Measurements from ENCODE around the gene PHF21B. TPM values are rescaled to one million over a fixed set of nuclear protein-coding genes. Genes with fewer than 3 reads are reported as not detected.
A peak's percentile ranks its signal among the peaks of the same experiment; 100 is the strongest.

Gene PHF21B
- total and polyA plus RNA-seq, 2 of the 8 experiments (the other 6 are each of a cell fraction or from before 2014, with no cell fraction given), result 19.3 to 68.1 TPM

- peaks cover 0 to 6% of the 10 kb centered on the region in 2 experiments for H4K20me1 ChIP-seq (replicated peaks in 1 of 2; ENCODE audit: control insufficient read depth in 1 of 2, insufficient read depth in 2 of 2, low read length in 2 of 2)
- H4K91ac ChIP-seq (replicated peaks; ENCODE audit: insufficient read length, low read length), result no peak overlapping the region
- H3K56ac ChIP-seq (replicated peaks; ENCODE audit: insufficient read length, low read depth, low read length), result no peak overlapping the region
- no peaks in the 10 kb centered on the region for H3K79me2 ChIP-seq (ENCODE audit: control insufficient read depth in 1 of 2, insufficient read depth in 2 of 2, low read length in 2 of 2)
- H3K9ac ChIP-seq (replicated peaks in 1 of 4; ENCODE audit: extremely low read depth in 1 of 4, low read depth in 3 of 4, low read length in 3 of 4), result no peak overlapping the region
- H3K9me3 ChIP-seq (ENCODE audit: insufficient read depth in 2 of 2, low read depth in 1 of 2, low read length in 1 of 2), result no peaks in the 10 kb centered on the region
- no peak overlapping the region for H3K4ac ChIP-seq (replicated peaks; ENCODE audit: insufficient read length, low read depth, low read length)
- no peak overlapping the region for H2BK12ac ChIP-seq (ENCODE audit: low read depth, low read length)
- H3K23ac ChIP-seq (ENCODE audit: insufficient read length), result no peak overlapping the region
- H3K14ac ChIP-seq (ENCODE audit: insufficient read length), result no peak overlapping the region
- no peak overlapping the region for H2BK120ac ChIP-seq (replicated peaks; ENCODE audit: low read depth, low read length)
- H3K18ac ChIP-seq (ENCODE audit: extremely low read depth, low read length), result no peak overlapping the region
- H3K27me3 ChIP-seq (replicated peaks in 1 of 4; ENCODE audit: control insufficient read depth in 3 of 4, extremely low read depth in 1 of 4, insufficient read depth in 3 of 4, low read length in 3 of 4), result no peaks in the 10 kb centered on the region
- no peak overlapping the region for H3K4me2 ChIP-seq (ENCODE audit: insufficient read depth in 1 of 2, low read depth in 2 of 2, low read length in 2 of 2)
- 0 out of 2 replicates have a peak overlapping the region, but pooled peaks have one; percentile 16 for H2BK5ac ChIP-seq (ENCODE audit: low read depth, low read length)
- no peaks in the 10 kb centered on the region; the same call in 1 of the 2 replicates for H3K79me1 ChIP-seq (ENCODE audit: low read depth, low read length)
- ChIA-PET CTCF (ENCODE audit: partially characterized antibody) (interaction anchor here (1.1 kb wide), 1 partner anchor 15 kb away, joined by 3 read pairs; no protein-coding TSS in a partner anchor), POLR2A (ENCODE audit: partially characterized antibody) (no interaction called here)
- no peak overlapping the region for H2AFZ ChIP-seq (ENCODE audit: low read length)
- no peak overlapping the region for H2BK15ac ChIP-seq (ENCODE audit: low read length)
- no peaks in the 10 kb centered on the region for H3K23me2 ChIP-seq (ENCODE audit: low read depth, low read length)
- no peak overlapping the region for H4K5ac ChIP-seq (ENCODE audit: insufficient read length, low read depth, low read length)
- DNase-seq (ENCODE audit: low read depth in 1 of 2, low spot score in 2 of 2) (no peak), FAIRE-seq (no peak)
- WGBS, 2 experiments (ENCODE audit: extremely low coverage in 1 of 2, insufficient coverage in 1 of 2, insufficient read length in 1 of 2, insufficient replicate concordance in 2 of 2, low coverage in 1 of 2, low lambda C conversion rate in 2 of 2, missing lambda C conversion rate in 1 of 2), result 85% methylated on average over 23 of the region's 23 CpGs; no CpG with 5 or more reads in 1 of the 2 experiments
- no peak overlapping the region for H2BK20ac ChIP-seq (ENCODE audit: low read length)
- H3K36me3 ChIP-seq (ENCODE audit: control insufficient read depth in 2 of 4, insufficient read depth in 4 of 4, low read length in 3 of 4), result peaks cover 5 to 21% (median 9%) of the 10 kb centered on the region in 4 experiments; a peak in 5 of 8 replicates
- peak overlapping the region; percentile 20; the same call in 1 of the 2 replicates for H4K8ac ChIP-seq (ENCODE audit: extremely low read depth, insufficient read depth, low read length)
- no peak overlapping the region for H2AK5ac ChIP-seq (ENCODE audit: low read depth, low read length)
- H3K4me1 ChIP-seq (replicated peaks in 1 of 4; ENCODE audit: control insufficient read depth in 3 of 4, insufficient read depth in 4 of 4, low read length in 3 of 4), result no peaks in the 10 kb centered on the region; a peak in 2 of 7 replicates
- TF ChIP-seq USF2 (IDR thresholded peaks at IDR 0.05; ENCODE audit: low read length), result no peak
- TF ChIP-seq BACH1 (IDR thresholded peaks at IDR 0.05; ENCODE audit: low read length), result no peak
- TF ChIP-seq RXRA (IDR thresholded peaks at IDR 0.05; ENCODE audit: insufficient read depth, low read depth, low read length), result no peak
- TF ChIP-seq POU5F1 (IDR thresholded peaks at IDR 0.05; ENCODE audit: low read depth, low read length), result no peak
- no peak overlapping the region for H3K27ac ChIP-seq (ENCODE audit: low read depth, low read length)
- H3K4me3 ChIP-seq (ENCODE audit: extremely low read depth in 1 of 4, insufficient read depth in 2 of 4, low read depth in 3 of 4, low read length in 4 of 4), result no peak overlapping the region
Observed at GRCh38 chr22:44895296-44896055, 114.3 kb downstream of the PHF21B start.

All from H1 (cell line).